SH-SY5Y (cell line): ENCODE measurements around the gene PRMT5.

Source experiments
- GATA2 ChIP-seq: IDR thresholded peaks from 2 replicates; pipeline ENCODE4 v1.6.1; 2011; ENCODE audit warnings: mild to moderate bottlenecking, low read depth, low read length
- GATA3 ChIP-seq: IDR thresholded peaks from 2 replicates; pipeline ENCODE4 v1.6.1; 2011; ENCODE audit warnings: low read depth, mild to moderate bottlenecking, low read length, moderate library complexity

GRCh38 chr14:22973217-22974032 lies 44.2 kb upstream of the PRMT5 start:
- no peak for TF ChIP-seq GATA3
- TF ChIP-seq GATA2 = no peak
